Stimulated activated naive CD4-positive, alpha-beta T cell treated with Interleukin-2 at 50 U/mL for 16 hours (primary cell): ENCODE measurements around the gene ZNF530.

Experiments used
- DNase-seq: peaks from one replicate; lab custom pipeline; 2025; lab: John Stamatoyannopoulos, UW

ZNF530 gene

GRCh38 chr19:57599761-57600383 lies at the start of gene ZNF530:
TSS of gene ZNF530 (plus strand) at chr19:57599885. CDS start at chr19:57604346, 4,461 bp downstream.
- DNase-seq = peak; percentile 85

DNA sequence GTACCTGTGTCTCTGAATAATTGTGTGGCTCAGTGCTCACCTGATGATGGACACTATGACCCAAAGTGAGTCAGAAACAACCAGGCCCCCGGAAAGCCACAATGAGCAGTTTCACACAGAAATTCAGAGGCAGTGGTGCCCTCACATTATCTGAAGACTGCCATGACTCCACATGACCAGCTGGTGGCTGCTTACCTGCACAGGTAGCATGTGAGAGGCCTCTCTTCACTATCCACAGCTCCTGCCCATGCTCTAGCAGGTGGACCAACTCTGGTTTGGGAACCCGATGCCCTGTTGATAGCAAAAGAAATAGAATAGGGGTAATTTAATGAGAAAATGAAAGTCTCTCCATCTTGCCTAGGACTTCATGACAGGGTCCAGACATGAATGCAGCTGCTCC lies 47.3 kb upstream of the ZNF530 start:
- DNase-seq = no peak

DNA sequence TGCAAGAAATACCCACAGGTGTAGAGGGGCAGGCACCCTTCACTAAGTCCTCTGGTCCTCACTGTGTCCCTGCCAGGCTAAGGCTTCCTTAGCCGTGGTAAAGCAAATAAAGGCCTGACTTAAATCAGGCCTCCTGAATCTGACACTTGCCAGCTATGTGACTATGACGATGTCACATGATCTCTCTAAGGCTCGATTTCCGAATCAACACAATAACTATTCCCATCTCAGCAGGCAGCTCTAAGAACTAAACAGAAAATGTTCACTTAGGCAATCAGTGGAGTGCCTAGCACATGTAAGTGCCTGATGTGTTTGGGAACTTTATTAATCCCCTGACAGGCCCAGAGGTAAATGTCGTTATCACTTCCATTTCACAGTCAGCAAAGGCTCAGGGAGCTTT lies 42.0 kb upstream of the ZNF530 start:
- no peak for DNase-seq

GRCh38 chr19:57558525-57558924 lies 41.2 kb upstream of the ZNF530 start:
- DNase-seq = no peak

- DNase-seq = no peak
These were observed 40.7 kb upstream of the ZNF530 start for GRCh38 chr19:57559008-57559403.

DNA sequence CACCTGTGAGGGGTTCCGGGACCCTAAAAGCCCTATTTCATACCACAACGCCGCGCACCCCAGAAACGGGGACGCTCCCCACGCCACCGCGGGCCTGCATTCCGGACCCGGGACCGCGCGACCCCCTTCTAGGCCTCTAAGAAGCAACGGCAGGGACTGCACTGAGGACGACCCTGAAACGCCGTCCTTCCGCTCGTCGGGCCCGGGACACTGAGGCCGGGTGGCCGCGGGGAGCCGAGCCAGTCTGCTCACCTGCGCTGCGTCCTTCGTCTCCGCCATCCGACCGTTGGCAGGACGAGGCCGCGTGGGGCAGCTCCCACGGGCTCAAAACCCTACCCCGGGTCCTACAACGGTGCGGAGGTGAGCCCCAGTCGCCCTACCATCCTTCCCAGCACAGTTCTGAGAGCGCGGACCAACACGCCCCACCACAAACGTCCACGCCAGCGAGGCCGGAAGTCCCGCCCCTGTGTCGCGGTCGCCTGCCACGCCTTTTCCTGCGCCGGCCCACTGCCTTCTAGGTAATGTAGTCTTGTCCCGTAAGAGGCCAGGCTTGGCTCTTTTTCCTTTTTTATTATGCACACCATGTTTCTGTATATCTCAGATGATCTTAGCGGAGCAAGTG lies 40.2 kb upstream of the ZNF530 start, which contains the start of gene ZNF550:
ZNF550 (minus strand) TSS at position 460 of the 622 bp plus-strand sequence; CDS start at position 279, 181 bp downstream.
- DNase-seq = peak; percentile 86

DNA sequence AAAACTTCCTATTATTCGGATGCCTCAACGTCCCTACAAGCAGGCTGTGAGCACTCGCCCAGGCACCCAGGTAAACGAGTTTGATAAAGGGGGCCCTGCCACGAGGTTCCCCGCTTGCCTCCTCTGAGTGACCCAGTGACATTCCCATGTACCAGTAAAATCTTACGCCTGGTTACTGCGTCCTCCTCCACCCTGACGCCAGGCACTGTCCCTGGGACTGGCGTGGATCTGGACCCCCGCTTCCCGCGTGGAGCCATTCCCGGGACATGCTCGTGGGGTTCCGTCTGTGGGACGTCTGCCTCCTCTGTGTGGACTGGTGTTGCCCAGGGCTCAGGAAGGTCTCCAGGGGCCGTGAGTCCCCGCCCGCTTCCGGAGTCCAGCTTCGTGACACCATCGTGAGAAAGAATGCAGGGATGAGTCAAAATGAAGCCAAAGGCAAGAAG lies 39.6 kb upstream of the ZNF530 start:
- DNase-seq = no peak

- DNase-seq = no peak
These were observed 36.1 kb upstream of the ZNF530 start for GRCh38 chr19:57563547-57563946.

DNA sequence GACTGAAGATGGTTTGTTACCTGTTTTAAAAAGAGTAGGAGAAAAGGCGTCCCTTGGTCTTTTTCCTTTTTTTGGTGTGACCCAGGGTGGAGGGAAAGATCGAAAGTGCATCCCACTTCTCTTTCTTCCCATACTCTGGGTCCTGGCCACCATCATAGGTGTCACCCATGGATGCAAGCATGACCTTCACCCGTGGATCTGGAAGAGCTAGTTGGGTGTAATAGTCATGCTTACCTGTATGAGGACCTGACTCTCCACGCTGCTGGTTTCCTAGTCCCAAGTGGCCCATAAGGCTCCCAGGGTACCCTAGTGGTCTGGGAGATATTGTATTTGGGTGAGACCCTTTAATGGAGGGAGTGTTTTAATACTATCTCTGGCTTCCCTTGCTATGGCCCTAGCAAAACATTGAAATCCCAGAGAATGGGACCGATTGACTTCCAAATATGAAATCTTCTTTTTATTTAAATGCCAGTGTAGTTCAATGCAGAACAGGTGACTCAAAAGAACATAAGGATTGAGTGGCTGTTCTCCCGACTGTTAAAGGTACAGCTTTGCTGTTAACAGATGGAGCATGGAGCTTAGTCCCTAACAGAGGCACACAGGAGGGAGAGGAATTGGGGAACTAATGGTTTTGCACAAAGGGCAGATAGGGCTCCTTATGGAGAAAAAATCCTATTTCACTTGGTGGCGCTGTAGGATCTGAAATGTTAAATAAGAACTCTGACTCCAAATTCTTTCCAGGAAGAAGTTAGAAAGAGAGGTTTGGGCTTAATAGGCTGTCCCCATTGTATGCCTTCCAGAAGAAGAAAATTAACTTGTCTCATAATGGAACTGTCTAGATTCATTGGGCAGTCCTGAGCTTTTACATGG lies 33.1 kb upstream of the ZNF530 start:
- DNase-seq = no peak

DNA sequence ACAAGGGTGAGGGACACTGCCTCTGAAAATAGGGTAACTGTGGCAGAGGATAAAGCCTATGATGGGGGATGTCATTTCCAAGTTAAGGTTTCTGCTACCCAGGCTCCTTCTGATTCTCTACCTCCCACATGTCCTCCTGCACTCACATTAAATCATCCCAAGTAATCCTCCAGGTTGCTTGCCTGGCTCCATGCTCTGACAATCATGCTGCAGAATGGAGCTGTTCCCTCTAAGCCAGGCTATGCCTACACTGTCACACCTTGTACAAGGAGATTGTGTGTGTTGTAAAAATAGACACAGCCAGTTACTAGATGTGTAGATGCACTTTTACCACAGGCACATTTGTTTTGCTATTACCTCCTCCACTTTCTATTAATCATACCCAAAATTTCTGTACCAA lies 29.0 kb upstream of the ZNF530 start:
- no peak for DNase-seq

DNA sequence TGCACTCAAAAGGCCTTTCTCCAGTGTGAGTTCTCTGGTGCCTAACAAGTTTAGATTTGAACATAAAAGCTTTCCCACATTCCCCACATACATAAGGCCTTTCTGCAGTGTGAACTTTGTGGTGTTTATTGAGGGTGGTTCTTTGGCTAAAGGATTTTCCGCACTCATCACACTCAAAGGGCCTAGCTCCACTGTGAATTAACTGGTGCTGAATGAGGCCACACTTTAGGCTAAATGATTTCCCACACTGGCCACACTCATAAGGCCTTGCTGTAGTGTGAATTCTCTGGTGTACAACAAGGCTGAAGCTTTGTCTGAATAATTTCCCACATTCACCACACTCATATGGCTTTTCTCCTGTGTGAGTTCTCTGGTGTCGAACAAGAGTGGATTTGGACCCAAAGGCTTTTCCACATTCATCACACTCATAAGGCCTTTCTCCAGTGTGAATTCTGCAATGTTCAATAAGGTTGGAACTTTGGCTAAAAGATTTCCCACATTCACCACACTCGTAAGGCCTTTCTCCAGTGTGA lies 27.2 kb upstream of the ZNF530 start:
- DNase-seq = no peak

GRCh38 chr19:57576661-57577060 lies 23.0 kb upstream of the ZNF530 start:
- no peak for DNase-seq

GRCh38 chr19:57578487-57579205 lies 21.0 kb upstream of the ZNF530 start, which contains the start of gene ZNF416:
TSS of gene ZNF416 (minus strand) at chr19:57578911. CDS start at chr19:57578704, 207 bp downstream.
- peak; percentile 95 for DNase-seq

DNA sequence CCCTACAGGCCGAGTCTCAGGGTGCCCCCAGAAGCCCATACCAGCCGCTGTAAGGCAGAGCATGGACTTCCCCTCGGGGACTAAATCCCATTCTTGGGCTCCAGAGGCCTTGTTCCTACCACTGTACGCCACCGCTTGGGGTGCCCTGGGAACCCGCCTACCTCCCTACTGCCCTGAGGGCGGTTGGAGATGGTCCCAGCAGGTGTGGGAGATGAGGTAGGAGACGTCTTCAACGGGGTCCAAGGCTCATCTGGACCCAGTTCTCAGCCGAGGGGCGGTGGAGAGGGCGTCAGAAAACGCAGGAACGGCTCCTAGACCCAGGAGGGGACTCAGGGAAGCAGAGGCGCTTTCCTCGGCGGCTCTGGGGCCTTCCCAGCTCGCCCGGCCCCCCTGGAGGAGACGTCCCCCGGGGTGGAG lies 16.6 kb upstream of the ZNF530 start:
- no peak for DNase-seq

DNA sequence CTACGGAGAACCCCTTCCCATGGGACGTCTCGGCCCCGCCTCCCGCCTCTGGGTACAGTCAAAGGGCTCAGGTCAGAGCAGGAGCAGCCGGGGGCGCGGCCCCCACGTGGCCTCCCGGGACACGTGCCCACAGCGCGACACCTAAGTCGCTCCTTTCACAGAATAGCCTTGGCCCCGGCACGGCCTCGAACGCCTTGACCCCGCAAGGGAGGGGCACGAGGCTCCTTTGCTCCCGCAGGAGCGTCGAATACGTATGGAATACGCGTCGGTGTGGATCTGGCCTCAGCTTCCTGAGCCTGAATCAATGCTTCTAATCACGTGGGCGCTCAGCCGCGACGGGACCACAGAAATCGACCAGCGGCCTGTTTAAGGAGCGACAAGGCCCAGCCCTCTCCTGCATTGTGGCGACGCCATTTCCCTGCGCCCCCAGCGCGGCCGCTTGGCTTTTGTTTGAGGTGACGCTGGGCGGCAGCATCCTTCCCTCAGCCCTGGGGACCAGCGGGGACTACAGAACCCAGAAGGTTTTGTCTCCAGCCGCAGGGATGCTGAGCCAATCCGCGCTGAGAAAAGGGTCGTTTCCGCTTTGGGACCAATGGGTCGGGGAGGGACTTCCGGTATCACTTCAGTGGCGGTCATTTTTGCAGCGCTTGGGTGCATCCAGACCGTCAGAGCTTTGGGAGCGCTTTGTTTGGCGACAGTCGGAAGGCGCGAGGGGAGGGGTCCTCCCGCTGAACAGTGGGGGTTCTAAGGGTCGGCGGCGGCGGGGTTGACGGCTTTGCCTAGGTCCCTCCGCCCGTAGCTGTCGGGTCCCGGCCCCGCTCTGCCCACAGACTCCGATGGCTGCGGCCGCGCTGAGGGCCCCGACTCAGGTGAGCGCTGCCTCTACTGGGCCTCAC lies 15.9 kb upstream of the ZNF530 start, which contains the start of gene ZIK1:
ZIK1 (plus strand) TSS at position 625 of the 896 bp plus-strand sequence; CDS start at position 837, 212 bp downstream.
- peak; percentile 84 for DNase-seq

GRCh38 chr19:57587529-57587928 lies 12.2 kb upstream of the ZNF530 start:
- DNase-seq = no peak

- no peak for DNase-seq
These were observed 316 bp upstream of the ZNF530 start for GRCh38 chr19:57599377-57599760.

- DNase-seq = no peak
These were observed 7.2 kb downstream of the ZNF530 start for GRCh38 chr19:57606931-57607330.

GRCh38 chr19:57611113-57611512 lies 11.4 kb downstream of the ZNF530 start:
- no peak for DNase-seq

DNA sequence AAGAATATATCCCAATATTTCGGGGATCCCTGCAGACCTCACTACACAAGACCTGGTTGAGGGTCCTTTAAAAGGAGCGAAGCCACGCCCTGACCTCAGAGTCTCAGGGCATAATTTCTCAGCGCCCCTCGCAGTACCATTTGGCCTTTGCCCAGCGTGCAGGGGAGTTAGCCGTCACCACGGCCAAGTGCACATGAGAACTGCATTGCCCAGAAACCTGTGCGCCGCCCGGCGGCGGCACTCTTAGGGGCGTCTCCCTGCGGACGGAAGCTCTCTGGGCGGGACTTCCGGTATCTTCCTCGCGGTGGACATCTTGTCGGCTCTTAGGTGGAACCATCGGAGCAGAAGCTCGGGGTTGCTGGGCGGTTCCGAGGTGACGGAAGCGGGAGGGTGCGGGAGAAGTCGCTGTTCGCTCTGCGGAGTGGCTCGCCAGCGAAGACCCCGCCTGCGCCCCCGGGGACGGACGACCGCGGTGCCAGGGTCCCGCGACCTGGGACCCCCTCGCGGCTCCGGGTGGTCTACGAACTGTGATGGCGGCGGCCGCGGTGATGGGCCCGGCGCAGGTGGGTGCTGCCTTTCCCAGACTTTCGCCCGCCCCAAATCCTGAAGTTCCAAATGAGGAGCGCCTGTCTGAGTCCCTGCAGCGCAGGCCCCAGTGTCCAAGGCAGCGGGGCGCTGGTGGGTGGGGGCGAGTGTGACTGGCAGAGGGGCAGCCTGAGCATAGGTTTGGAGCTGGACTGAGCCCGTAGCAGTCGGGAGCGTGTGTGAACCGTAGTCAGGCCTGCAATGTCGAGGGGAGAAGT lies 14.5 kb downstream of the ZNF530 start, which contains the start of gene ZNF134:
ZNF134 (plus strand) TSS at position 302 of the 803 bp plus-strand sequence. CDS start 5,227 bp downstream, outside the sequence.
- DNase-seq = peak; percentile 87
